Kidney capillary endothelial cell (primary cell): ENCODE measurements around the gene PSMA6.

ENCODE experiments used
- DNase-seq: peaks from one replicate; pipeline ENCODE4 v3.0.0-alpha.2; 2018; ENCODE audit warnings: low spot score

The PSMA6 gene

GRCh38 chr14:35367056-35367372, 74.8 kb downstream of the PSMA6 start:
- DNase-seq = no peak
